ENCODE results near the gene SLAMF1. TPM values are rescaled to one million over a fixed set of nuclear protein-coding genes. Genes with fewer than 3 reads are reported as not detected.
A peak's percentile ranks its signal among the peaks of the same experiment; 100 is the strongest.

SLAMF1 gene
- polyA plus RNA-seq, 4 donors = 0.22 to 1.4 (median 0.57) TPM

DNA sequence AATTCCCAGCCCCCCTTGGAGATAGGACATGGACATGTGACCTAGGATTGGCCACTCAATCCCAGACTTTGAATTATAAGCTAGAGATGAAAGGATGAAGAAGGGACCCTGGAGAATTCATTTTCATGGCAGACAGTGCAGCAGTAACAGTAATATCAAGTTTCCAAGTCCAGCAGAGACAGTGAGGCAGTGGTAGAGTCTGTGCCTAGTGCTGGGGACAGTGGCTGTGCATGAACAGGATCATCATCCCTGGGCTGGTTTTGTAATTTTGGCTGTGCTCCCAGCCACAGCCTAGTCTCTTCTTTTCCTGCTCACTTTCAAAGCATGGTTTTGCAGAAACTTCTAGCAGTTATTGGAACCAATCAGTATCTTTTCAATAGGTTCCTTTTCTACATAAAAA, 37.9 kb downstream of the SLAMF1 start:
- FAIRE-seq = no peak
- no peaks in the 10 kb centered on the region for H3K27me3 ChIP-seq (ENCODE audit: control insufficient read depth in 3 of 3, insufficient read depth in 3 of 3, low read length in 3 of 3)

DNA sequence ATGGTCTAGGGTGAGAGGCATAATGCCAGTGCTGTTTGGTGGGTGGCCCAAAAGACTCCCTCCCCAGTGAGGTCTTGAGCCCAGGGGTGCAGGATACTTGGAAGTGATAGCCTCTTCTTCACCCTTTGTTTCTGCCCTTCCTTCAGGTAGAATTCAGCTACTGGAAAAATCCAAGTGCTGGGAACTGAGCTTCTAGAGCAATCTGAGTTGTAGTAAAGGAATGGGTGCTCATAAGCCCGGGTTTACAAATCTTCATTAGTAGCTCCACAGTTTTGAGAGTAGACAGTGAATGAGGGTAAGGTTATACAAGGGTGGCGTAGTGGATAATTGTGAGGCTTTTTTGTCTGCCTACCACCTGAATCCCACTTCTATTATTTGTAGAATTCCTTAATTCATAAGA, 38.3 kb downstream of the SLAMF1 start:
- Histone ChIP-seq H3K27me3 (ENCODE audit: control insufficient read depth in 3 of 3, insufficient read depth in 3 of 3, low read length in 3 of 3) (no peaks in the 10 kb centered on the region), H3K4me1 (ENCODE audit: control insufficient read depth in 3 of 3, insufficient read depth in 2 of 3, low read depth in 1 of 3, low read length in 2 of 3) (peaks cover 0 to 8% (median 2%) of the 10 kb centered on the region in 3 donors), H3K27ac (ENCODE audit: low read depth in 1 of 3, low read length in 2 of 3) (no peak overlapping the region), H3K4me3 (ENCODE audit: low read depth in 1 of 3, low read length in 3 of 3) (no peak overlapping the region), H3K9me3 (ENCODE audit: control insufficient read depth in 2 of 2, insufficient read depth in 1 of 2, low read depth in 1 of 2, low read length in 1 of 2) (peaks cover 0 to 7% of the 10 kb centered on the region in 2 donors), H3K36me3 (ENCODE audit: control insufficient read depth in 3 of 3, insufficient read depth in 2 of 3, low read depth in 1 of 3, low read length in 3 of 3) (no peaks in the 10 kb centered on the region)
- DNase-seq = no peak
- WGBS, 3 donors = 46 to 50% (median 49%) methylated on average over 2 of the region's 2 CpGs
- no peak for FAIRE-seq

More for the DNA sequence above, 37.9 kb downstream of the SLAMF1 start:
- Histone ChIP-seq H3K4me3 (ENCODE audit: low read depth in 1 of 3, low read length in 3 of 3) (no peak overlapping the region), H3K36me3 (ENCODE audit: control insufficient read depth in 3 of 3, insufficient read depth in 2 of 3, low read depth in 1 of 3, low read length in 3 of 3) (no peaks in the 10 kb centered on the region), H3K9me3 (ENCODE audit: control insufficient read depth in 2 of 2, insufficient read depth in 1 of 2, low read depth in 1 of 2, low read length in 1 of 2) (peaks cover 0 to 7% of the 10 kb centered on the region in 2 donors), H3K27ac (ENCODE audit: low read depth in 1 of 3, low read length in 2 of 3) (no peak overlapping the region), H3K4me1 (ENCODE audit: control insufficient read depth in 3 of 3, insufficient read depth in 2 of 3, low read depth in 1 of 3, low read length in 2 of 3) (peaks cover 0 to 8% (median 2%) of the 10 kb centered on the region in 3 donors)
- no peak for DNase-seq

DNA sequence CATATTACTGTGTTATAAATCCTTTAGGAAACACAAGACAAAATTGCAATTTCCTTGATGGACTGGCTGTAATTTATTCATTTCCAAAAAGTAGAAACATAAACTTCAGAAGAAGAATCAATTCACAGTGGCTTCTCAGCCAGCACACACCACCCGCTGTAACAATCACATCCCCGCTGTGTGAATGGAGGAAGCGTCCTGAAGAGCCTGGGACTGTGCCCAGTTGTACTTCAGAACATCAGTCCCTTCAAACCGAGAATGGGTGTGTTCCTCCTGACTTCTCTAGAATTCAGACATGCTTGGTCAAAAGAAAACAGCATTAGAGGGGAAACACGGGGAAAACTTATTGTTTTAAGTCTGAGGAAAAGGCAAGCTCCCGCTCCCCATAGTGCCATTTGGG, 38.8 kb downstream of the SLAMF1 start:
- peaks cover 0 to 8% (median 2%) of the 10 kb centered on the region in 3 donors for H3K4me1 ChIP-seq (ENCODE audit: control insufficient read depth in 3 of 3, insufficient read depth in 2 of 3, low read depth in 1 of 3, low read length in 2 of 3)
- H3K27me3 ChIP-seq (ENCODE audit: control insufficient read depth in 3 of 3, insufficient read depth in 3 of 3, low read length in 3 of 3) = no peaks in the 10 kb centered on the region
- no peak overlapping the region for H3K4me3 ChIP-seq (ENCODE audit: low read depth in 1 of 3, low read length in 3 of 3)
- FAIRE-seq (no peak), DNase-seq (no peak)
- peaks cover 0 to 7% of the 10 kb centered on the region in 2 donors for H3K9me3 ChIP-seq (ENCODE audit: control insufficient read depth in 2 of 2, insufficient read depth in 1 of 2, low read depth in 1 of 2, low read length in 1 of 2)
- H3K36me3 ChIP-seq (ENCODE audit: control insufficient read depth in 3 of 3, insufficient read depth in 2 of 3, low read depth in 1 of 3, low read length in 3 of 3) = no peaks in the 10 kb centered on the region
- no peak overlapping the region for H3K27ac ChIP-seq (ENCODE audit: low read depth in 1 of 3, low read length in 2 of 3)
- WGBS, 3 donors = 75 to 89% (median 82%) methylated on average over 6 of the region's 6 CpGs

DNA sequence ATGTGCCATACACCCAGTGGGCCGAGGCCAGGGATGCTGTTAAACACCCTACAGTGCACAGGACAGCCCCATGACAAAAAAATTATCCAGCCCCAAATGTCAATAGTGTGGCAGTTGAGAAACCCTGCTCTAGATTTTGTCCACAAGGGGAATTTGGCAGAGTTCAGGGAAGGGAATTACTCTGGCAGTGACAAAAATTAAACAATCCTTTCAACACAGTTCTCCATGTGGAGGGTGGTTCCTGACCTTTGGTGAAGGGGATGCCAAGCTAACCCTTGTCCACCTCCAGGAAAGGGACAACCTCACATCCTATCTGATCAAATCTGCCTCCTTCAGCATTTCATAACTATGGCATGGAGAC, 39.2 kb downstream of the SLAMF1 start:
- 80 to 100% (median 89%) methylated on average over 1 of the region's 1 CpG for WGBS, 3 donors
- H3K27me3 ChIP-seq (ENCODE audit: control insufficient read depth in 3 of 3, insufficient read depth in 3 of 3, low read length in 3 of 3) = no peaks in the 10 kb centered on the region
- DNase-seq (no peak), FAIRE-seq (no peak)
- H3K36me3 ChIP-seq (ENCODE audit: control insufficient read depth in 3 of 3, insufficient read depth in 2 of 3, low read depth in 1 of 3, low read length in 3 of 3) = no peaks in the 10 kb centered on the region
- H3K27ac ChIP-seq (ENCODE audit: low read depth in 1 of 3, low read length in 2 of 3) = no peak overlapping the region
- peaks cover 0 to 8% (median 2%) of the 10 kb centered on the region in 3 donors for H3K4me1 ChIP-seq (ENCODE audit: control insufficient read depth in 3 of 3, insufficient read depth in 2 of 3, low read depth in 1 of 3, low read length in 2 of 3)
- peaks cover 0 to 7% of the 10 kb centered on the region in 2 donors for H3K9me3 ChIP-seq (ENCODE audit: control insufficient read depth in 2 of 2, insufficient read depth in 1 of 2, low read depth in 1 of 2, low read length in 1 of 2)
- H3K4me3 ChIP-seq (ENCODE audit: low read depth in 1 of 3, low read length in 3 of 3) = no peak overlapping the region

DNA sequence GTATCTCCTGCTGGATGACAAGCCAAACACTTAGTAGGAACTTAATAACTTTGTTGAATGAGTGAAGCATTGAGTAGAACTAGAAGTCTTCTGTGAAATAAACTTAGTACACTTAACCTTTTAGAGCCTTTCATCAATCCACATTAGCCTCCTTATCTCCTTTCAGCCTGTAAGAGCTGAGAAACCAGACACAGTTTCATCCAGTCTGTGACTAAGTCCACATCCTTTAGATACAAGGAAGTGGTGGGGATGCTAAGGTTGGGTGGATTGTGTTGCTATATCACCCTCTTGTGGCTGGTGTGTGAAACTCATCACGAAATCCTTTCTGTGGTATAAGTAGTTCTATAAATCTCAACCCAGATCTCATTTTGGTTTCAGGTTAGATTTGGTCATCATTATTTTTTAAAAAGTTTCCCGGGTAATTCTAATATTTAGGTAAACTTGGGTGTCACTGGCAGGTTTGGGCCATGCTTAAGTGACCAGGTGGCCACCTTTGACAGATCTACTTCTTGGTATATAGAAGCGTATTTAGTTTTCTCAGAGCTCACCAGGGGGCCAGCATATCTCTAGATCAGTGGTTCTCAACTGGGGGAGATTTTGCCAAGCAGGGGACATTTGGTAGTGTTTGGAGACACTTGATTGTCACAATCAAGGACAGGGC, 39.7 kb downstream of the SLAMF1 start:
- Histone ChIP-seq H3K4me1 (ENCODE audit: control insufficient read depth in 3 of 3, insufficient read depth in 2 of 3, low read depth in 1 of 3, low read length in 2 of 3) (peaks cover 0 to 8% (median 2%) of the 10 kb centered on the region in 3 donors), H3K9me3 (ENCODE audit: control insufficient read depth in 2 of 2, insufficient read depth in 1 of 2, low read depth in 1 of 2, low read length in 1 of 2) (peaks cover 0 to 7% of the 10 kb centered on the region in 2 donors), H3K36me3 (ENCODE audit: control insufficient read depth in 3 of 3, insufficient read depth in 2 of 3, low read depth in 1 of 3, low read length in 3 of 3) (no peaks in the 10 kb centered on the region), H3K27me3 (ENCODE audit: control insufficient read depth in 3 of 3, insufficient read depth in 3 of 3, low read length in 3 of 3) (no peaks in the 10 kb centered on the region), H3K27ac (ENCODE audit: low read depth in 1 of 3, low read length in 2 of 3) (peak overlapping the region in 1 of 3 donors; percentile 55), H3K4me3 (ENCODE audit: low read depth in 1 of 3, low read length in 3 of 3) (no peak overlapping the region)
- DNase-seq (peak; percentile 85 to 89), FAIRE-seq (peak; percentile 5)
- 32 to 36% (median 33%) methylated on average over 3 of the region's 3 CpGs for WGBS, 3 donors

DNA sequence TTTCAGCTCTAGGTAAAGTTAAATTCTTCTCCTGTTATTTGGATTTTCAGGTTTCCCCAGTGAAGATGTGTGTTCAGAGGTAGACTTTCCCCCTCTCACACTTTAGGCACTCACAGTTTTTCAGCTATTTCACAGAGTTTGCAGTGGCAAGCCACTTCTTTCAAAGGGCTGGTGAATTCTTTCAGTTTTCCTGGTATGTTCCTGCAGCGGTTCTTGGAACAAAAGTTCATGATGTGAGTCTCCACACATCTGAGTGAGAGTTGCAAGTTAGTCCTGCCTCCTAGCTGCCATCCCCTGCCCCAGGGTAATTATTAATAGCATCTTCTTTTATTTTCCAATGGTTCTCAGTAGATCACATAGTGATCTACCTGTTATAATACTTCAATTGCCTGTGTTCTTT, 40.2 kb downstream of the SLAMF1 start:
- Histone ChIP-seq H3K27me3 (ENCODE audit: control insufficient read depth in 3 of 3, insufficient read depth in 3 of 3, low read length in 3 of 3) (no peaks in the 10 kb centered on the region), H3K4me1 (ENCODE audit: control insufficient read depth in 3 of 3, insufficient read depth in 2 of 3, low read depth in 1 of 3, low read length in 2 of 3) (peaks cover 0 to 8% (median 2%) of the 10 kb centered on the region in 3 donors), H3K27ac (ENCODE audit: low read depth in 1 of 3, low read length in 2 of 3) (peak overlapping the region in 1 of 3 donors; percentile 55), H3K4me3 (ENCODE audit: low read depth in 1 of 3, low read length in 3 of 3) (no peak overlapping the region), H3K9me3 (ENCODE audit: control insufficient read depth in 2 of 2, insufficient read depth in 1 of 2, low read depth in 1 of 2, low read length in 1 of 2) (peaks cover 0 to 7% of the 10 kb centered on the region in 2 donors), H3K36me3 (ENCODE audit: control insufficient read depth in 3 of 3, insufficient read depth in 2 of 3, low read depth in 1 of 3, low read length in 3 of 3) (no peaks in the 10 kb centered on the region)
- FAIRE-seq (no peak), DNase-seq (no peak)
- WGBS, 3 donors = 31 to 52% (median 36%) methylated on average over 1 of the region's 1 CpG

DNA sequence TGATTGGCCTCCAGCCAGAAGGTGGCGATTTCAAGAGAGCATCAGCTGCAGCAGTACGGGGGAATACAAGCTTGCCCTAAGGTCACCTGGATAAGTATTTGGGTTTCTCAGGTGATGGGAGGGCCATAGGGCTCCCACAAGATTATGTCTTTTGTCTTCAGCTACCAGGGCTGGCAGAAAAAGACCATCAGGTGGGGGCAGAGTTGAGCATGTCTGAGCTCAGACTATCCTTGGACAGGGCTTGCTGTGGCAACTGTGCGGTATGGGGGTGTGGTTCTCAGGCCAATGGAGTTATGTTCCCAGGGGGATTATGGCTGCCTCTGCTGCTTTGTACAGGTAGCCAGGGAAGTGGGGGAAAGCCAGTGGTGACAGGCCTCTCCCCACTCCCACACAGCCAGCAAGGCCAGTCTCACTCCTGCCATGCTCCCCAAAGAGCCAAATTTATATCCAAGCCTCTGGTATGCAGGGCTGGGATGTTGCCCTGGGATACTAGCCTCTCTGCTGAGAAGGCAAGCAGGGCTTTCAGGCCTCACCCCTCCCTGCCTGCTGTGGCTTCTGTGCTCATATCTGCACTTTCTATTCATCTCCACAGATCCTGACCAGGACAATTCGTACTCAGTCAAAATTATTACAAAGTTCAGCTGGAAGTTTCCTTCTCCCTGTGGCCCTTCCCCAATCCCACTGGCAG, 40.9 kb downstream of the SLAMF1 start:
- Histone ChIP-seq H3K4me1 (ENCODE audit: control insufficient read depth in 3 of 3, insufficient read depth in 2 of 3, low read depth in 1 of 3, low read length in 2 of 3) (peaks cover 0 to 8% (median 2%) of the 10 kb centered on the region in 3 donors), H3K36me3 (ENCODE audit: control insufficient read depth in 3 of 3, insufficient read depth in 2 of 3, low read depth in 1 of 3, low read length in 3 of 3) (no peaks in the 10 kb centered on the region), H3K27ac (ENCODE audit: low read depth in 1 of 3, low read length in 2 of 3) (peak overlapping the region in 1 of 3 donors; percentile 55), H3K9me3 (ENCODE audit: control insufficient read depth in 2 of 2, insufficient read depth in 1 of 2, low read depth in 1 of 2, low read length in 1 of 2) (peaks cover 0 to 7% of the 10 kb centered on the region in 2 donors), H3K4me3 (ENCODE audit: low read depth in 1 of 3, low read length in 3 of 3) (no peak overlapping the region), H3K27me3 (ENCODE audit: control insufficient read depth in 3 of 3, insufficient read depth in 3 of 3, low read length in 3 of 3) (no peaks in the 10 kb centered on the region)
- 25 to 60% (median 50%) methylated on average over 4 of the region's 4 CpGs for WGBS, 3 donors
- no peak for DNase-seq
- FAIRE-seq = no peak

DNA sequence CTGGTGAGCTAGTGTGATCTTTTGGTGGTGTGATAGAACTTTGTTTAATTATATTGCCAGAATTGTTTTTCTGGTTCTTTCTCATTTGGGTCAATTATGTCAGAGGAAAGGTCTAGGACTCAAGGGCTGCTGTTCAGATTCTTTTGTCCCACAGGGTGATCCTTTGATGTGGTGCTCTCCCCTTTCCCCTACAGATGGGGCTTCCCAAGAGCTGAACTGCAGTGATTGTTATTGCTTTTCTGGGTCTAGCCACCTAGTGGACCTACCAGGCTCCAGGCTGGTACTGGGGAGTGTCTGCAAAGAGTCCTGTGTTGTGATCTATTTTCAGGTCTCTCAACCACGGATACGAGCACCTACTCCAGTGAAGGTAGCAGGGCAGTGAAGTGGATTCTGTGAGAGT, 41.6 kb downstream of the SLAMF1 start:
- H3K36me3 ChIP-seq (ENCODE audit: control insufficient read depth in 3 of 3, insufficient read depth in 2 of 3, low read depth in 1 of 3, low read length in 3 of 3) = no peaks in the 10 kb centered on the region
- H3K9me3 ChIP-seq (ENCODE audit: control insufficient read depth in 2 of 2, insufficient read depth in 1 of 2, low read depth in 1 of 2, low read length in 1 of 2) = peaks cover 0 to 7% of the 10 kb centered on the region in 2 donors
- no peak for FAIRE-seq
- WGBS, 3 donors = 81 to 91% (median 88%) methylated on average over 2 of the region's 2 CpGs
- H3K4me1 ChIP-seq (ENCODE audit: control insufficient read depth in 3 of 3, insufficient read depth in 2 of 3, low read depth in 1 of 3, low read length in 2 of 3) = peaks cover 0 to 8% (median 2%) of the 10 kb centered on the region in 3 donors
- no peak for DNase-seq
- H3K27ac ChIP-seq (ENCODE audit: low read depth in 1 of 3, low read length in 2 of 3) = no peak overlapping the region
- no peaks in the 10 kb centered on the region for H3K27me3 ChIP-seq (ENCODE audit: control insufficient read depth in 3 of 3, insufficient read depth in 3 of 3, low read length in 3 of 3)
- no peak overlapping the region for H3K4me3 ChIP-seq (ENCODE audit: low read depth in 1 of 3, low read length in 3 of 3)

Measured in small intestine (tissue), 7 donors.